ENCODE data around the gene POMGNT2.

POMGNT2 gene

GRCh38 chr3:43095370-43095769, 10.5 kb downstream of the POMGNT2 start:
- no peak overlapping the region for H2AFZ ChIP-seq (ENCODE audit: low read length)
- H3K36me3 ChIP-seq (ENCODE audit: insufficient read depth, low read length): no peaks in the 10 kb centered on the region
- H3F3A ChIP-seq (ENCODE audit: low read depth): no peaks in the 10 kb centered on the region
- no peaks in the 10 kb centered on the region for H3K27me3 ChIP-seq (ENCODE audit: insufficient read depth, low read length, poor library complexity, severe bottlenecking)
- no peaks in the 10 kb centered on the region for H3K9me2 ChIP-seq (replicated peaks; ENCODE audit: low read depth, low read length)
- no peaks in the 10 kb centered on the region for H3K9me3 ChIP-seq (ENCODE audit: insufficient read depth, low read depth, low read length)
- no peak overlapping the region for H3K4me2 ChIP-seq (ENCODE audit: low read depth, low read length, poor library complexity, severe bottlenecking)
- H4K20me1 ChIP-seq (ENCODE audit: insufficient read depth, low read length, poor library complexity, severe bottlenecking): no peaks in the 10 kb centered on the region
- H3K9ac ChIP-seq (ENCODE audit: low read depth, low read length, poor library complexity, severe bottlenecking): no peak overlapping the region
- H3K79me2 ChIP-seq (ENCODE audit: insufficient read depth, low read length): no peaks in the 10 kb centered on the region
- TF ChIP-seq, protein P1, sequence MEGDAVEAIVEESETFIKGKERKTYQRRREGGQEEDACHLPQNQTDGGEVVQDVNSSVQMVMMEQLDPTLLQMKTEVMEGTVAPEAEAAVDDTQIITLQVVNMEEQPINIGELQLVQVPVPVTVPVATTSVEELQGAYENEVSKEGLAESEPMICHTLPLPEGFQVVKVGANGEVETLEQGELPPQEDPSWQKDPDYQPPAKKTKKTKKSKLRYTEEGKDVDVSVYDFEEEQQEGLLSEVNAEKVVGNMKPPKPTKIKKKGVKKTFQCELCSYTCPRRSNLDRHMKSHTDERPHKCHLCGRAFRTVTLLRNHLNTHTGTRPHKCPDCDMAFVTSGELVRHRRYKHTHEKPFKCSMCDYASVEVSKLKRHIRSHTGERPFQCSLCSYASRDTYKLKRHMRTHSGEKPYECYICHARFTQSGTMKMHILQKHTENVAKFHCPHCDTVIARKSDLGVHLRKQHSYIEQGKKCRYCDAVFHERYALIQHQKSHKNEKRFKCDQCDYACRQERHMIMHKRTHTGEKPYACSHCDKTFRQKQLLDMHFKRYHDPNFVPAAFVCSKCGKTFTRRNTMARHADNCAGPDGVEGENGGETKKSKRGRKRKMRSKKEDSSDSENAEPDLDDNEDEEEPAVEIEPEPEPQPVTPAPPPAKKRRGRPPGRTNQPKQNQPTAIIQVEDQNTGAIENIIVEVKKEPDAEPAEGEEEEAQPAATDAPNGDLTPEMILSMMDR (conservative IDR thresholded peaks at IDR 0.05; ENCODE audit: low read length): no peak
- TF ChIP-seq EZH2phosphoT487 (IDR thresholded peaks at IDR 0.05; ENCODE audit: borderline replicate concordance): no peak
- H3K4me3 ChIP-seq (ENCODE audit: low read length, poor library complexity, severe bottlenecking): no peak overlapping the region
- H3K4me1 ChIP-seq (ENCODE audit: insufficient read depth, low read length, poor library complexity, severe bottlenecking): no peaks in the 10 kb centered on the region

DNA sequence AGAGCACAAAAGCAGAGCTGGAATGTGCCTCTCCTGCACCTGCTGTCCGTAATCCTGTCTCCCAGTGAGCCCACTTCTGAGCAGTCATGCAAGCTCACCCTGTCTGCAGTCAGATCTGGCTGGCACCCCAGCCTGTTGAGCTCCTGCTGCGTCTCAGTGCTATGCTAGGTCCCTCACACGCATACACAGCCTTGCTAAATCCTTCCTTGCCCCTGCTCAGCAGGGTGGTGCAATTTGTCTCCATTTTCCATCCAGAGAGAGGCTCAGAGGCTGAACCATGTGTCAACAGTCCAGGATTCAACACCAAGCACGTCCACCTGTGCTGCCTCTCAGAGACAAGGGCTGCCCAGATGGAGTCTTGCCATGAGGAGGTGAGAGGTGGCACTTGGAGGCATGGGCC, 11.0 kb downstream of the POMGNT2 start:
- H3K4me2 ChIP-seq (ENCODE audit: low read depth, low read length, poor library complexity, severe bottlenecking): no peak overlapping the region
- no peak overlapping the region for H3K4me3 ChIP-seq (ENCODE audit: low read length, poor library complexity, severe bottlenecking)
- H4K20me1 ChIP-seq (ENCODE audit: insufficient read depth, low read length, poor library complexity, severe bottlenecking): no peaks in the 10 kb centered on the region
- H3K27me3 ChIP-seq (ENCODE audit: insufficient read depth, low read length, poor library complexity, severe bottlenecking): no peaks in the 10 kb centered on the region
- no peaks in the 10 kb centered on the region for H3K4me1 ChIP-seq (ENCODE audit: insufficient read depth, low read length, poor library complexity, severe bottlenecking)
- H2AFZ ChIP-seq (ENCODE audit: low read length): no peak overlapping the region
- H3K36me3 ChIP-seq (ENCODE audit: insufficient read depth, low read length): no peaks in the 10 kb centered on the region
- H3F3A ChIP-seq (ENCODE audit: low read depth): no peaks in the 10 kb centered on the region
- H3K9me2 ChIP-seq (replicated peaks; ENCODE audit: low read depth, low read length): no peaks in the 10 kb centered on the region
- no peaks in the 10 kb centered on the region for H3K79me2 ChIP-seq (ENCODE audit: insufficient read depth, low read length)
- no peak overlapping the region for H3K9ac ChIP-seq (ENCODE audit: low read depth, low read length, poor library complexity, severe bottlenecking)
- no peaks in the 10 kb centered on the region for H3K9me3 ChIP-seq (ENCODE audit: insufficient read depth, low read depth, low read length)
- no peak for TF ChIP-seq EZH2phosphoT487 (IDR thresholded peaks at IDR 0.05; ENCODE audit: borderline replicate concordance)
- TF ChIP-seq, protein P1 (conservative IDR thresholded peaks at IDR 0.05; ENCODE audit: low read length): no peak

- Histone ChIP-seq H3K4me3 (ENCODE audit: low read length, poor library complexity, severe bottlenecking) (no peak overlapping the region), H3K36me3 (ENCODE audit: insufficient read depth, low read length) (no peaks in the 10 kb centered on the region), H4K20me1 (ENCODE audit: insufficient read depth, low read length, poor library complexity, severe bottlenecking) (no peaks in the 10 kb centered on the region), H3K4me2 (ENCODE audit: low read depth, low read length, poor library complexity, severe bottlenecking) (no peak overlapping the region), H3K9me2 (replicated peaks; ENCODE audit: low read depth, low read length) (no peaks in the 10 kb centered on the region), H3F3A (ENCODE audit: low read depth) (no peaks in the 10 kb centered on the region), H3K9me3 (ENCODE audit: insufficient read depth, low read depth, low read length) (no peaks in the 10 kb centered on the region), H3K79me2 (ENCODE audit: insufficient read depth, low read length) (no peaks in the 10 kb centered on the region), H3K9ac (ENCODE audit: low read depth, low read length, poor library complexity, severe bottlenecking) (no peak overlapping the region), H3K27me3 (ENCODE audit: insufficient read depth, low read length, poor library complexity, severe bottlenecking) (no peaks in the 10 kb centered on the region), H3K4me1 (ENCODE audit: insufficient read depth, low read length, poor library complexity, severe bottlenecking) (no peaks in the 10 kb centered on the region), H2AFZ (ENCODE audit: low read length) (no peak overlapping the region)
- TF ChIP-seq, protein P1 (conservative IDR thresholded peaks at IDR 0.05; ENCODE audit: low read length): no peak
- TF ChIP-seq EZH2phosphoT487 (IDR thresholded peaks at IDR 0.05; ENCODE audit: borderline replicate concordance): no peak
Observed at GRCh38 chr3:43094381-43094780, 11.5 kb downstream of the POMGNT2 start.
